Keratinocyte (primary cell): ENCODE measurements around the gene AP4B1. TPM values are rescaled to one million over a fixed set of nuclear protein-coding genes. Genes with fewer than 3 reads are reported as not detected.

Experiments
- DNase-seq: peaks from one replicate; pipeline ENCODE4 v3.0.0-alpha.2; 2011; ENCODE audit warnings: low read depth, missing footprints, low spot score
- FAIRE-seq: peaks from 2 replicates; lab custom pipeline; 2011; peaks lifted over from hg19 to GRCh38; lab: Jason Lieb, UNC
- H2AFZ ChIP-seq: 2 replicates; pipeline ENCODE4 v1.6.0; 2012; ENCODE audit warnings: low read length, control low read depth, inconsistent platforms; ENCODE audit not compliant: control insufficient read depth
- H3K27ac ChIP-seq: 2 replicates; pipeline ENCODE4 v1.5.1; 2011; ENCODE audit warnings: low read length; ENCODE audit not compliant: control insufficient read depth, insufficient read depth
- H3K27me3 ChIP-seq: 3 replicates; pipeline ENCODE4 v1.6.0; 2011; ENCODE audit warnings: low read length; ENCODE audit not compliant: control insufficient read depth, insufficient read depth; ENCODE audit errors: extremely low read depth
- H3K36me3 ChIP-seq, 2 experiments: 2 replicates in 1 of 2; 3 replicates in 1 of 2; pipeline ENCODE4 v1.5.1; 2011; ENCODE audit warnings: low read length in 2 of 2, mild to moderate bottlenecking in 1 of 2; ENCODE audit not compliant: control insufficient read depth in 2 of 2, insufficient read depth in 2 of 2; ENCODE audit errors: extremely low read depth in 1 of 2
- H3K4me1 ChIP-seq: 3 replicates; pipeline ENCODE4 v1.5.1; 2011; ENCODE audit warnings: low read length; ENCODE audit not compliant: control insufficient read depth, insufficient read depth; ENCODE audit errors: extremely low read depth
- H3K4me2 ChIP-seq: 3 replicates; pipeline ENCODE4 v1.6.0; 2011; ENCODE audit warnings: low read depth, low read length; ENCODE audit not compliant: control insufficient read depth, insufficient read depth; ENCODE audit errors: extremely low read depth
- H3K4me3 ChIP-seq, 3 experiments: fragments of 200-600 bp in 1 of 3; sonication (generic) in 1 of 3; 2 replicates in 2 of 3; 3 replicates in 1 of 3; pipeline ENCODE4 v1.5.1; 2011 to 2016; ENCODE audit warnings: low read length in 3 of 3, mild to moderate bottlenecking in 3 of 3, control low read depth in 2 of 3, inconsistent platforms in 1 of 3, low read depth in 1 of 3, mixed read lengths in 1 of 3, mixed run types in 1 of 3, moderate library complexity in 1 of 3; ENCODE audit not compliant: control insufficient read depth in 2 of 3, insufficient read depth in 2 of 3; ENCODE audit errors: extremely low read depth in 1 of 3
- H3K79me2 ChIP-seq: 2 replicates; pipeline ENCODE4 v1.6.0; 2012; ENCODE audit warnings: low read length; ENCODE audit not compliant: control insufficient read depth, insufficient read depth
- H3K9ac ChIP-seq: 3 replicates; pipeline ENCODE4 v1.6.0; 2011; ENCODE audit warnings: low read length; ENCODE audit not compliant: control insufficient read depth, insufficient read depth; ENCODE audit errors: extremely low read depth
- H3K9me1 ChIP-seq: 3 replicates; pipeline ENCODE4 v1.6.0; 2011; ENCODE audit warnings: low read length; ENCODE audit not compliant: control insufficient read depth, insufficient read depth; ENCODE audit errors: extremely low read depth
- H3K9me3 ChIP-seq: 2 replicates; pipeline ENCODE4 v1.5.1; 2012; ENCODE audit warnings: low read depth, low read length; ENCODE audit not compliant: control insufficient read depth
- H4K20me1 ChIP-seq: 3 replicates; pipeline ENCODE4 v1.6.0; 2011; ENCODE audit warnings: low read length; ENCODE audit not compliant: control insufficient read depth, insufficient read depth; ENCODE audit errors: extremely low read depth
- CTCF ChIP-seq, 3 experiments: IDR thresholded peaks in 1 of 3; conservative IDR thresholded peaks in 1 of 3; optimal IDR thresholded peaks in 1 of 3; 2 replicates in 2 of 3; 3 replicates in 1 of 3; pipeline versions ENCODE3 to v1.5.1; 2011; ENCODE audit warnings: low read length in 3 of 3, mild to moderate bottlenecking in 3 of 3, moderate library complexity in 2 of 3, control low read depth in 1 of 3, inconsistent platforms in 1 of 3; ENCODE audit not compliant: insufficient read depth in 2 of 3; ENCODE audit errors: extremely low read depth in 1 of 3
- EZH2 ChIP-seq: IDR thresholded peaks from one replicate; pipeline ENCODE4 v1.6.1; 2012; ENCODE audit warnings: inconsistent platforms, mild to moderate bottlenecking, low read length, moderate library complexity
- dilution Hi-C: fragments of 300-500 bp; cut with MboI; formaldehyde crosslinking; loops from one replicate; pipeline ENCODE4 v1.7.0; 2020; ENCODE audit warnings: low sequenced_read_pairs; ENCODE audit not compliant: extremely low pct_ligation_motif_present
- polyA minus RNA-seq, 3 experiments: library from RNA; depleted of rRNA, polyadenylated mRNA; stranded (reverse); fragments of >200 nt; gene quantifications; 1 replicate in 1 of 3; 2 replicates in 1 of 3; 3 replicates in 1 of 3; pipeline ENCODE4 v1.2.3, GENCODE V29; 2011
- polyA plus RNA-seq, 5 experiments: library from polyadenylated mRNA; depleted of rRNA in 3 of 5; stranded (reverse) in 3 of 5; stranded (forward) in 1 of 5; unstranded in 1 of 5; fragments of >200 nt; gene quantifications; 1 replicate in 1 of 5; 2 replicates in 3 of 5; 3 replicates in 1 of 5; pipeline versions ENCODE4 v1.2.1 to v1.2.3, GENCODE V29; 2011 to 2012; ENCODE audit warnings: missing spikeins in 2 of 5, low read depth in 1 of 5, low replicate concordance in 1 of 5

The AP4B1 gene
- polyA plus RNA-seq (11.6 to 16.9 TPM (median 16.5 TPM) in 3 replicates), polyA minus RNA-seq (8.7 to 20.2 TPM (median 15.6 TPM) in 3 replicates)
- 11.1 TPM for polyA plus RNA-seq (2011; ENCODE audit: low read depth)
- polyA plus RNA-seq (2011; cell fraction: cytosol; rRNA removed), result 6.6 and 9.4 TPM in 2 replicates
- 31.4 and 37.8 TPM in 2 replicates for polyA plus RNA-seq (2011; cell fraction: nucleus; rRNA removed)
- polyA plus RNA-seq (2012; ENCODE audit: low replicate concordance), result 6.0 and 11.6 TPM in 2 replicates
- 10.7 TPM for polyA minus RNA-seq (2011; cell fraction: cytosol; rRNA and poly(A)+ RNA removed)
- polyA minus RNA-seq (2011; cell fraction: nucleus; rRNA and poly(A)+ RNA removed), result 9.3 and 16.5 TPM in 2 replicates

GRCh38 chr1:113904674-113905434 is at the start of gene AP4B1, which contains the start of gene DCLRE1B:
TSS of gene AP4B1 (minus strand) at chr1:113904799. CDS start at chr1:113904717, 82 bp downstream.
TSS of gene DCLRE1B (plus strand) at chr1:113905326. CDS start at chr1:113905587, 261 bp downstream.
- H3K27ac ChIP-seq, result peak within 1 kb of the TSS; percentile 86
- dilution Hi-C loops, result no loop called here
- peaks cover 14% of the 10 kb centered on the region for H3K4me1 ChIP-seq
- no peaks in the 10 kb centered on the region for H3K9me1 ChIP-seq
- peak within 1 kb of the TSS; percentile 67 to 98 (median 86) for H3K4me3 ChIP-seq
- H4K20me1 ChIP-seq, result no peaks in the 10 kb centered on the region
- peak within 1 kb of the TSS; percentile 98 for H2AFZ ChIP-seq
- peaks cover 16% of the 10 kb centered on the region for H3K79me2 ChIP-seq
- H3K36me3 ChIP-seq, result peaks cover 3 to 14% of the 10 kb centered on the region in 2 experiments
- H3K27me3 ChIP-seq, result no peaks in the 10 kb centered on the region
- H3K4me2 ChIP-seq, result peak within 1 kb of the TSS; percentile 95
- peak within 1 kb of the TSS; percentile 91 for H3K9ac ChIP-seq
- peak; percentile 65 to 92 (median 91) for TF ChIP-seq CTCF (optimal IDR thresholded peaks at IDR 0.05 in 1 of 3, IDR thresholded peaks at IDR 0.05 in 1 of 3, conservative IDR thresholded peaks at IDR 0.05 in 1 of 3; ENCODE audit: extremely low read depth in 1 of 3, insufficient read depth in 2 of 3, low read length in 3 of 3)
- no peak for TF ChIP-seq EZH2
- DNase-seq, result peak; percentile 97
- peak; percentile 74 for FAIRE-seq
- no peaks in the 10 kb centered on the region for H3K9me3 ChIP-seq

- TF ChIP-seq EZH2 (no peak), CTCF (optimal IDR thresholded peaks at IDR 0.05 in 1 of 3, IDR thresholded peaks at IDR 0.05 in 1 of 3, conservative IDR thresholded peaks at IDR 0.05 in 1 of 3; ENCODE audit: extremely low read depth in 1 of 3, insufficient read depth in 2 of 3, low read length in 3 of 3) (no peak)
- Histone ChIP-seq H3K4me2 (no peak overlapping the region), H3K4me3 (no peak overlapping the region), H3K9me1 (no peaks in the 10 kb centered on the region), H3K9ac (no peak overlapping the region), H3K36me3 (peaks cover 2 to 4% of the 10 kb centered on the region in 2 experiments), H3K27me3 (no peaks in the 10 kb centered on the region), H3K27ac (no peak overlapping the region), H2AFZ (no peak overlapping the region), H3K79me2 (peaks cover 21% of the 10 kb centered on the region), H3K9me3 (no peaks in the 10 kb centered on the region), H4K20me1 (no peaks in the 10 kb centered on the region), H3K4me1 (no peaks in the 10 kb centered on the region)
- FAIRE-seq (no peak), DNase-seq (no peak)
- dilution Hi-C loops, result no loop called here
Observed at GRCh38 chr1:113951719-113952118, 47.1 kb upstream of the AP4B1 start.
